MCF 10A (cell line): ENCODE results near the gene ITFG1. TPM values are rescaled to one million over a fixed set of nuclear protein-coding genes. Genes with fewer than 3 reads are reported as not detected.

Source experiments
- BruUV-seq: library from RNA; stranded (reverse); fragments of 400-500 nt; replicated peaks from 2 replicates; lab custom pipeline; 2021; lab: Mats Ljungman, UMichigan
- CTCF ChIA-PET: fragments of 300-600 bp; sonication (Branson Sonifier 250); formaldehyde crosslinking; extraction: SDS; loops from one replicate; lab custom pipeline; 2021; ENCODE audit warnings: antibody characterized with exemption, inconsistent platforms; lab: Yijun Ruan, JAX
- POLR2A ChIA-PET: fragments of 300-600, 350-650 bp; sonication (Branson Sonifier 250); formaldehyde crosslinking; extraction: SDS; loops from one replicate; lab custom pipeline; 2020; ENCODE audit warnings: antibody characterized with exemption, inconsistent platforms; lab: Yijun Ruan, JAX
- DNase-seq: peaks from one replicate; pipeline ENCODE4 v3.0.0-alpha.2; 2018; ENCODE audit not compliant: unreplicated experiment
- H3K27ac Mint-ChIP-seq: one replicate; pipeline ENCODE4 v1.8.0; 2022; ENCODE audit warnings: mild to moderate bottlenecking, low read depth, mixed read lengths; ENCODE audit not compliant: unreplicated experiment
- H3K27me3 Mint-ChIP-seq: one replicate; pipeline ENCODE4 v1.8.0; 2022; ENCODE audit warnings: mixed read lengths; ENCODE audit not compliant: insufficient read depth, unreplicated experiment
- H3K36me3 Mint-ChIP-seq: one replicate; pipeline ENCODE4 v1.8.0; 2022; ENCODE audit warnings: mild to moderate bottlenecking, moderate library complexity, mixed read lengths; ENCODE audit not compliant: insufficient read depth, unreplicated experiment
- H3K4me1 Mint-ChIP-seq: one replicate; pipeline ENCODE4 v1.8.0; 2022; ENCODE audit warnings: mixed read lengths; ENCODE audit not compliant: insufficient read depth, unreplicated experiment
- H3K4me3 Mint-ChIP-seq: one replicate; pipeline ENCODE4 v1.8.0; 2022; ENCODE audit warnings: mild to moderate bottlenecking, moderate library complexity, mixed read lengths; ENCODE audit not compliant: unreplicated experiment
- H3K9me3 Mint-ChIP-seq: one replicate; pipeline ENCODE4 v1.8.0; 2022; ENCODE audit warnings: mixed read lengths; ENCODE audit not compliant: unreplicated experiment
- intact Hi-C: fragments of 100-400 bp; cut with micrococcal nuclease; formaldehyde crosslinking; loops from 2 replicates; pipeline ENCODE4 v1.14.1; 2022
- total RNA-seq: library from RNA; stranded (reverse); gene quantifications from 2 replicates; pipeline ENCODE4 v1.2.3, GENCODE V29; 2022
- TF ChIP-seq, protein P1 (sequence below): fragments of 200-600 bp; IDR thresholded peaks from one replicate; pipeline ENCODE4 v1.8.0; 2022; ENCODE audit warnings: antibody characterized with exemption, mild to moderate bottlenecking; ENCODE audit not compliant: unreplicated experiment

ITFG1 gene
- total RNA-seq, 1 experiment from 2014 or later = 35.4 TPM

- Mint-ChIP-seq H3K4me3 (no peak overlapping the region), H3K9me3 (no peaks in the 10 kb centered on the region), H3K27me3 (no peaks in the 10 kb centered on the region), H3K27ac (no peak overlapping the region), H3K4me1 (peaks cover 30% of the 10 kb centered on the region), H3K36me3 (peaks cover 6% of the 10 kb centered on the region)
- POLR2A ChIA-PET = interaction anchor here (0.6 kb wide), 1 partner anchor 500 kb away, joined by 3 read pairs; no protein-coding TSS in a partner anchor
- intact Hi-C loops = no loop called here
- CTCF ChIA-PET = interaction anchor here (1.6 kb wide), 1 partner anchor 12 kb away, joined by 5 read pairs; no protein-coding TSS in a partner anchor
- TF ChIP-seq, protein P1, sequence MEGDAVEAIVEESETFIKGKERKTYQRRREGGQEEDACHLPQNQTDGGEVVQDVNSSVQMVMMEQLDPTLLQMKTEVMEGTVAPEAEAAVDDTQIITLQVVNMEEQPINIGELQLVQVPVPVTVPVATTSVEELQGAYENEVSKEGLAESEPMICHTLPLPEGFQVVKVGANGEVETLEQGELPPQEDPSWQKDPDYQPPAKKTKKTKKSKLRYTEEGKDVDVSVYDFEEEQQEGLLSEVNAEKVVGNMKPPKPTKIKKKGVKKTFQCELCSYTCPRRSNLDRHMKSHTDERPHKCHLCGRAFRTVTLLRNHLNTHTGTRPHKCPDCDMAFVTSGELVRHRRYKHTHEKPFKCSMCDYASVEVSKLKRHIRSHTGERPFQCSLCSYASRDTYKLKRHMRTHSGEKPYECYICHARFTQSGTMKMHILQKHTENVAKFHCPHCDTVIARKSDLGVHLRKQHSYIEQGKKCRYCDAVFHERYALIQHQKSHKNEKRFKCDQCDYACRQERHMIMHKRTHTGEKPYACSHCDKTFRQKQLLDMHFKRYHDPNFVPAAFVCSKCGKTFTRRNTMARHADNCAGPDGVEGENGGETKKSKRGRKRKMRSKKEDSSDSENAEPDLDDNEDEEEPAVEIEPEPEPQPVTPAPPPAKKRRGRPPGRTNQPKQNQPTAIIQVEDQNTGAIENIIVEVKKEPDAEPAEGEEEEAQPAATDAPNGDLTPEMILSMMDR = no peak
- DNase-seq = no peak
- BruUV-seq = no TSS peak
These were observed 5.2 kb upstream of the ITFG1 start for GRCh38 chr16:47465919-47466630.

GRCh38 chr16:47463771-47464624 is 3.1 kb upstream of the ITFG1 start:
- Mint-ChIP-seq H3K27me3 (no peaks in the 10 kb centered on the region), H3K36me3 (peaks cover 6% of the 10 kb centered on the region), H3K4me1 (peaks cover 39% of the 10 kb centered on the region), H3K27ac (peak overlapping the region; percentile 99), H3K9me3 (no peaks in the 10 kb centered on the region), H3K4me3 (peak overlapping the region; percentile 35)
- intact Hi-C loops = loop anchor here (5.0 kb wide), 2 partner anchors 593 to 693 kb away; partner anchors contain the start of gene ABCC12
- peak; percentile 13 for DNase-seq
- no TSS peak for BruUV-seq
- POLR2A ChIA-PET = interaction anchor here (0.6 to 6.0 kb wide), 5 partner anchors 10 to 515 kb away, joined by 3 to 90 read pairs (median 3); partner anchors contain the start of gene NETO2
- CTCF ChIA-PET = interaction anchor here (0.6 to 6.1 kb wide), 2 partner anchors 152 to 321 kb away, joined by 4 to 31 read pairs; partner anchors contain the start of gene NETO2
- TF ChIP-seq, protein P1 = no peak

- CTCF ChIA-PET = interaction anchor here (0.7 to 6.1 kb wide), 7 partner anchors 11 to 694 kb away, joined by 3 to 31 read pairs (median 3); partner anchors contain the start of genes ABCC12 and NETO2
- peaks cover 37% of the 10 kb centered on the region for H3K4me1 Mint-ChIP-seq
- POLR2A ChIA-PET = interaction anchor here (0.6 to 6.0 kb wide), 21 partner anchors 11 to 591 kb away, joined by 3 to 90 read pairs (median 3); partner anchors contain the start of genes DNAJA2 and NETO2
- peak; percentile 75 for DNase-seq
- TF ChIP-seq, protein P1 = no peak
- peaks cover 21% of the 10 kb centered on the region for H3K36me3 Mint-ChIP-seq
- H3K27ac Mint-ChIP-seq = peak overlapping the region; percentile 99
- peak overlapping the region; percentile 94 for H3K4me3 Mint-ChIP-seq
- no peaks in the 10 kb centered on the region for H3K27me3 Mint-ChIP-seq
- no TSS peak for BruUV-seq
- no peaks in the 10 kb centered on the region for H3K9me3 Mint-ChIP-seq
- intact Hi-C loops = loop anchor here (2.0 to 5.0 kb wide), 3 partner anchors 319 to 696 kb away; partner anchors contain the start of genes ABCC12 and NETO2
These were observed 869 bp upstream of the ITFG1 start for GRCh38 chr16:47461598-47462266.
